Stimulated activated CD4-positive, alpha-beta T cell treated with anti-CD3 and anti-CD28 coated beads, Interleukin-1b, Interleukin-23, amount 100 ng/mL, for 4 hours (primary cell): ENCODE measurements around the gene SLC9C2.
"Not testable (repeated sequence)": the region's sequence is repeated elsewhere in the genome, so short reads cannot be mapped to it uniquely, and the experiment has no call there.

Experiments
- DNase-seq, 2 donors: peaks; one replicate each; pipeline ENCODE4 v3.0.0-alpha.2; 2020; ENCODE audit warnings: low read depth in 2 of 2

Gene SLC9C2

GRCh38 chr1:173580071-173580470 lies 22.8 kb downstream of the SLC9C2 start:
- DNase-seq, result no peak

GRCh38 chr1:173573596-173573995 lies 29.3 kb downstream of the SLC9C2 start:
- DNase-seq, result no peak

GRCh38 chr1:173572201-173572873 lies 30.5 kb downstream of the SLC9C2 start:
- DNase-seq, result no peak

- no peak for DNase-seq
Measured at GRCh38 chr1:173570370-173571007, 32.4 kb downstream of the SLC9C2 start.

- no peak for DNase-seq
Measured at GRCh38 chr1:173568483-173568882, 34.4 kb downstream of the SLC9C2 start.

GRCh38 chr1:173563846-173564245 lies 39.0 kb downstream of the SLC9C2 start:
- not testable (repeated sequence) for DNase-seq

- no peak for DNase-seq
Measured at GRCh38 chr1:173562813-173563212, 40.1 kb downstream of the SLC9C2 start.

DNA sequence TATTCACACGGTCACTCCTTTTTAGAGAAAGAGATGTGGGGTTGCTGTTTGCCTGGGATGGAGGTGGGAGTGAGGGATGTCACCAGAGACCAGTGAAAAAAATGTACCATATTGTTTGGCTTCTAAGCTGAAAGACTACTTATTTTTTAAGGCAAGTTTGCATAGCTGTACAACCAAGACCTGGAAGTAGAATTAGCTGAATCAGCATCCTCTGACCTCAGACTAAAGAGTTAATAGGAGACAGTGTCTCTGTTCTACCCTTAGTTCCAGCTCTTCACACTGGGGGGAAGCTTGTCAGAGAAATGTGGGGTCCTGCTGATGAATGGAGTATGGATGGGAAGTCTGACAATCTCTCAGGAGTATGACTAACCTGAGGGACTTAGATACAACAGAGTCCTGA lies 41.6 kb downstream of the SLC9C2 start:
- DNase-seq, result no peak

- DNase-seq, result no peak
Measured at GRCh38 chr1:173560285-173560880, 42.5 kb downstream of the SLC9C2 start.

- DNase-seq, result no peak
Measured at GRCh38 chr1:173555651-173556305, 47.1 kb downstream of the SLC9C2 start.

GRCh38 chr1:173554541-173555250 lies 48.2 kb downstream of the SLC9C2 start:
- no peak for DNase-seq

DNA sequence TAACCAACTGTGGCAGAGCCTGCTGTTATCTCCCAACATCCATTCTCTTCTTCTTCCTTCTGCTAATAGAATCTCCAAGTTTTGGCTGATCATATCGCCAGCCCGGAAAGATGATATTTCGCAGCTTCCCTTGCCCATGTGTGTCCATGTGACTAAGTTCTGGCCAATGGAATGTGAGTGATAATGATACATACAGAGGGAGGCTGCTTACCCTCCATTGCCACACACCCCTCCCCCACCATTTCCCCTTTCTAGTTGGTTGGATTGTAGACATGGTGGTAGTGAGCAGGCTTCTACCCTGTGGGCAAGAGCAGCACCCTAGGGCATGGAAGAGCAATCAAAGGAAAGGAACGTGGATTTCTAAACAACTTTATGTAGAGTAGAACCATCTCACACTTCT lies 48.8 kb downstream of the SLC9C2 start:
- DNase-seq, result no peak

GRCh38 chr1:173553312-173553711 lies 49.6 kb downstream of the SLC9C2 start:
- DNase-seq, result no peak

GRCh38 chr1:173551699-173552098 lies 51.2 kb downstream of the SLC9C2 start:
- no peak for DNase-seq

DNA sequence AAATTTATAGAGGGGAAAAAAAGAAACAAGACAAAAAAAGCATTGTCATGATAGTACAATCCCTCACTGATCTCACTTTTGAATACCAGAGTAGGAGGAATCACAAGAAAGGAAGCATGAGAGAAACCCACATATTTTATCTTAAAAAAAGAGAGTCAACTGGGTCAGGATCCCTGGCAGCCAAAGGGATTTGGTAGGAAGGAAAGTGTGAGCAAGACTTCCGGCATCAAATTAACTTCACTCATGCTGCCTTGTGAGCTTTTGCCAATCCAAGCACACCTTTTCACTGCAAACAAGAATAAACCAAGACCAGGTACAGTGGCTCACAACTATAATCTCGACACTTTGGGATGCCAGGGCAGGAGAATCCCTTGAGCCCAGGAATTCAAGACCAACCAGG lies 53.1 kb downstream of the SLC9C2 start:
- no peak for DNase-seq

DNA sequence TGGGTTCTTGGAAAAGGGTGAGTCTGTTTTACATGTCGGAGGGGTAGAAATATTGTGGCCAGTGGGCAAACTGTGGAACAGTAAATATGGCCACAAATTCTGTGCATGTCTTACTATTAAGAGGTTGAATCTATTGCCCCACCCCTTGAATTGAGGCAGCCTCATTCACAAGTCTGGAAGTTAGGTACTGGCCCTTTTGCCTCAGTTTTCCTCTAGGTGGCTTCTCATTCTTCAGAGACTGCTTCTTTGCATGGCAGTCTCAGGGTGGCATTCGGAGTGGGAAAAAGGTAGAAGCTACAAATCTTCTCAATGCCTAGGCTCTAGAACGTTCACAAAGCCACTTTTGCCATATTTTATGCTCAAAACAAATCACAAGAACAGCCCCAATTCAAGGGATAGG lies 57.2 kb downstream of the SLC9C2 start:
- no peak for DNase-seq

DNA sequence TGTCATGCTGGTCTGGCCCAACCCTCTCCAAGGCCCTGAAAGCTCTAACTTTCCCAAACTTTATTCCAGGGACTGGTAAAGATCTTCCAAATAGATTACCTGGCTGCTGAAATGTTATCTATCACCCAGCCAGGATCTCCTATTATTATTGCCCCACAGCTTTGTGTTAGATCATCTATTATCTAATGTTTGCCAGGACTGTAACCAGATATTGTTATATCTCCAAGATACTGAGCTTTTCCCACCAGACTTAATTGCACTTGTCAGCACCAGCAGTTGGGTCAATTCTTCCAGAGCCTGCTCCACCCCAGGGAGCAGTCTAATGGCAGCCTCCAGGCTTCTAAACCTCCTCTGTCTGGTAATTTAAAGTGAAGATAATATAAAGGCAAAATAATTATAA lies 66.6 kb downstream of the SLC9C2 start:
- DNase-seq, result no peak

GRCh38 chr1:173532237-173532636 lies 70.6 kb downstream of the SLC9C2 start:
- no peak for DNase-seq

- no peak for DNase-seq
Measured at GRCh38 chr1:173530795-173531693, 71.8 kb downstream of the SLC9C2 start.

DNA sequence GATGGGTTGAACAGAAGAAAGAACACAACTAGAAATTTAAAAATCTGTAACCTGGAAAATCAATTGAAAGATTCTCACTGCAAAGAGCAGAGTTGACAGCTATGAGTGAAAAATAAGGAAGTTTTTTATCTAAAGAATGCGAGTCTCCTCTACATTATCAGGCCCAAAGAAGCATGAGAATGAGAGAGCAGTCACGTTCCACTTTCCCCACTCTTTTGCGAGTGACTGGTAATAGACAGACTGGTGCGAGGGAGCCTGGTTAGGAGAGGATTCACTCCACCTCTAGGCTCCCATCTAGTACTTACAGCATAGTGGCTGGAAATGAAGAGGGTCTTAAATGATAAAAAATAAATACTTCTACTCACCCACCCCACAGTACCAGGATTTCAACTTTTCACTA lies 73.8 kb downstream of the SLC9C2 start:
- DNase-seq, result no peak
